Liver (tissue), 9 donors: ENCODE measurements around the gene CYB5A. TPM values are rescaled to one million over a fixed set of nuclear protein-coding genes. Genes with fewer than 3 reads are reported as not detected.

Source experiments
- DNase-seq: peaks from one replicate; pipeline ENCODE4 v3.0.0-alpha.2; 2017; ENCODE audit warnings: low spot score
- H3K27ac ChIP-seq, 2 donors: one replicate each; pipeline ENCODE4 v1.7.0; 2013; ENCODE audit warnings: inconsistent platforms in 2 of 2, low read length in 2 of 2, control low read depth in 1 of 2, low read depth in 1 of 2, mild to moderate bottlenecking in 1 of 2
- H3K27me3 ChIP-seq, 4 donors: one replicate each; pipeline versions ENCODE4 v1.6.1 to v1.7.0; 2013; ENCODE audit warnings: low read length in 3 of 4, inconsistent platforms in 1 of 4, mild to moderate bottlenecking in 1 of 4, moderate library complexity in 1 of 4; ENCODE audit not compliant: control insufficient read depth in 4 of 4, insufficient read depth in 4 of 4
- H3K36me3 ChIP-seq, 4 donors: one replicate each; pipeline versions ENCODE4 v1.6.1 to v1.7.0; 2013; ENCODE audit warnings: low read length in 3 of 4, mild to moderate bottlenecking in 3 of 4, low read depth in 1 of 4, moderate library complexity in 1 of 4; ENCODE audit not compliant: control insufficient read depth in 4 of 4, insufficient read depth in 3 of 4
- H3K4me1 ChIP-seq, 4 donors: one replicate each; pipeline versions ENCODE4 v1.6.1 to v1.7.0; 2013; ENCODE audit warnings: low read length in 3 of 4, mild to moderate bottlenecking in 3 of 4, moderate library complexity in 1 of 4; ENCODE audit not compliant: control insufficient read depth in 4 of 4, insufficient read depth in 4 of 4
- H3K4me3 ChIP-seq, 3 donors: one replicate each; pipeline versions ENCODE4 v1.6.1 to v1.7.0; 2013; ENCODE audit warnings: low read length in 3 of 3, control low read depth in 1 of 3, low read depth in 1 of 3, mild to moderate bottlenecking in 1 of 3
- H3K9ac ChIP-seq, 2 donors: one replicate each; pipeline ENCODE4 v1.7.0; 2013; ENCODE audit warnings: low read length in 2 of 2, mild to moderate bottlenecking in 2 of 2, moderate library complexity in 2 of 2, control low read depth in 1 of 2, low read depth in 1 of 2
- H3K9me3 ChIP-seq, 4 donors: one replicate each; pipeline versions ENCODE4 v1.6.1 to v1.7.0; 2013; ENCODE audit warnings: low read length in 3 of 4; ENCODE audit not compliant: control insufficient read depth in 4 of 4
- ATF3 ChIP-seq: IDR thresholded peaks from 2 replicates; pipeline ENCODE4 v1.6.1; 2016; ENCODE audit warnings: antibody characterized with exemption
- CTCF ChIP-seq: fragments of 150-350 bp; IDR thresholded peaks from 2 replicates; pipeline ENCODE4 v1.5.1; 2017; ENCODE audit warnings: improper control_type of control experiment, low read depth, low read length; ENCODE audit not compliant: missing input control
- EGR1 ChIP-seq, 2 donors: IDR thresholded peaks; 2 replicates each; pipeline ENCODE4 v1.6.1; 2016 to 2018; ENCODE audit warnings: antibody characterized with exemption in 2 of 2, low read depth in 2 of 2
- FOXA1 ChIP-seq: IDR thresholded peaks from 2 replicates; pipeline ENCODE4 v1.6.1; 2016; ENCODE audit warnings: antibody characterized with exemption
- FOXA2 ChIP-seq: IDR thresholded peaks from 2 replicates; pipeline ENCODE4 v1.6.1; 2016; ENCODE audit warnings: antibody characterized with exemption
- GABPA ChIP-seq, 2 donors: IDR thresholded peaks in 1 of 2; conservative IDR thresholded peaks in 1 of 2; 2 replicates each; pipeline ENCODE4 v1.6.1; 2016; ENCODE audit warnings: antibody characterized with exemption in 2 of 2, mild to moderate bottlenecking in 1 of 2, moderate library complexity in 1 of 2
- HNF4A ChIP-seq, 2 donors: conservative IDR thresholded peaks; 2 replicates each; pipeline ENCODE4 v1.6.1; 2016; ENCODE audit warnings: antibody characterized with exemption in 2 of 2, mild to moderate bottlenecking in 2 of 2
- HNF4G ChIP-seq: IDR thresholded peaks from 2 replicates; pipeline ENCODE4 v1.6.1; 2016; ENCODE audit warnings: antibody characterized with exemption
- MAX ChIP-seq: IDR thresholded peaks from 2 replicates; pipeline ENCODE4 v1.6.1; 2016; ENCODE audit warnings: antibody characterized with exemption
- NR2F2 ChIP-seq: IDR thresholded peaks from 2 replicates; pipeline ENCODE4 v1.6.1; 2016; ENCODE audit warnings: antibody characterized with exemption
- REST ChIP-seq: IDR thresholded peaks from 2 replicates; pipeline ENCODE4 v1.6.1; 2016; ENCODE audit warnings: antibody characterized with exemption, mild to moderate bottlenecking
- TAF1 ChIP-seq: conservative IDR thresholded peaks from 2 replicates; pipeline ENCODE4 v1.6.1; 2016; ENCODE audit warnings: antibody characterized with exemption, mild to moderate bottlenecking
- ZBTB33 ChIP-seq: IDR thresholded peaks from 2 replicates; pipeline ENCODE4 v1.6.1; 2016; ENCODE audit warnings: antibody characterized with exemption
- WGBS: extraction: QIAGEN DNeasy Blood & Tissue Kit; methylation state at CpG from one replicate; pipeline ENCODE4 v1.1.7; 2013; 5-methylcytosine and 5-hydroxymethylcytosine counted together
- polyA plus RNA-seq, 2 donors: library from polyadenylated mRNA; stranded (reverse) in 1 of 2; unstranded in 1 of 2; fragments of 200-250 nt in 1 of 2; fragments of >200 nt in 1 of 2; fragmentation: Nextera tagmentation in 1 of 2; extraction: Ambion mirVana in 1 of 2; gene quantifications; one replicate each; pipeline versions ENCODE4 v1.2.1 to v1.2.3, GENCODE V29; 2013 to 2015
- total RNA-seq, 2 donors: library from RNA; depleted of rRNA; stranded (reverse); fragments of >200 nt; gene quantifications; one replicate each; pipeline ENCODE4 v1.2.3, GENCODE V29; 2014
- donor health status: healthy.
- donor health status: healthy.
- donor health status: healthy.
- donor health status: healthy.
- donor health status: healthy.

The CYB5A gene
- total and polyA plus RNA-seq, 4 donors = 277 to 2,022 (median 1,122) TPM

GRCh38 chr18:74228312-74228711 lies 63.5 kb downstream of the CYB5A start:
- 81% methylated on average over 5 of the region's 5 CpGs for WGBS
- H3K9me3 ChIP-seq = no peaks in the 10 kb centered on the region
- H3K36me3 ChIP-seq = no peaks in the 10 kb centered on the region
- peaks cover 22 to 68% (median 52%) of the 10 kb centered on the region in 4 donors for H3K4me1 ChIP-seq
- H3K4me3 ChIP-seq = no peak overlapping the region
- no peak overlapping the region for H3K9ac ChIP-seq
- DNase-seq = no peak
- peak overlapping the region; percentile 95 to 99 for H3K27ac ChIP-seq
- no peaks in the 10 kb centered on the region for H3K27me3 ChIP-seq
- TF ChIP-seq FOXA1 (no peak), REST (no peak), HNF4A (conservative IDR thresholded peaks at IDR 0.05) (no peak), MAX (no peak), EGR1 (IDR thresholded peaks at IDR 0.05; ENCODE audit: low read depth in 2 of 2) (no peak), GABPA (IDR thresholded peaks at IDR 0.05 in 1 of 2, conservative IDR thresholded peaks at IDR 0.05 in 1 of 2) (no peak), HNF4G (no peak)

GRCh38 chr18:74226666-74227065 lies 65.1 kb downstream of the CYB5A start:
- Histone ChIP-seq H3K9me3 (no peaks in the 10 kb centered on the region), H3K36me3 (no peaks in the 10 kb centered on the region), H3K27me3 (no peaks in the 10 kb centered on the region), H3K9ac (no peak overlapping the region), H3K27ac (peak overlapping the region; percentile 79 to 99), H3K4me1 (peaks cover 16 to 57% (median 40%) of the 10 kb centered on the region in 4 donors), H3K4me3 (no peak overlapping the region)
- WGBS = 92% methylated on average over 10 of the region's 10 CpGs
- no peak for DNase-seq
- no peak for TF ChIP-seq FOXA2
- no peak for TF ChIP-seq MAX
- no peak for TF ChIP-seq FOXA1
- no peak for TF ChIP-seq REST
- TF ChIP-seq TAF1 = no peak
- no peak for TF ChIP-seq NR2F2
- no peak for TF ChIP-seq ZBTB33
- no peak for TF ChIP-seq GABPA (IDR thresholded peaks at IDR 0.05 in 1 of 2, conservative IDR thresholded peaks at IDR 0.05 in 1 of 2)
- TF ChIP-seq ATF3 = no peak
- no peak for TF ChIP-seq CTCF
- no peak for TF ChIP-seq HNF4G
